GM18526 (cell line): ENCODE data around the gene TALDO1.

Experiments
- POLR2A ChIP-seq: IDR thresholded peaks from 3 replicates; pipeline ENCODE4 v1.6.1; 2011; ENCODE audit not compliant: insufficient read length; ENCODE audit errors: extremely low read depth

The TALDO1 gene

GRCh38 chr11:769887-770641 lies 22.8 kb downstream of the TALDO1 start:
- no peak for TF ChIP-seq POLR2A

- TF ChIP-seq POLR2A: no peak
These were observed 23.7 kb downstream of the TALDO1 start for GRCh38 chr11:770642-771616.

- TF ChIP-seq POLR2A: no peak
These were observed 24.4 kb downstream of the TALDO1 start for GRCh38 chr11:771617-772204.

- no peak for TF ChIP-seq POLR2A
These were observed 25.4 kb downstream of the TALDO1 start for GRCh38 chr11:772429-773390.

GRCh38 chr11:773425-773824 lies 26.2 kb downstream of the TALDO1 start:
- no peak for TF ChIP-seq POLR2A

- TF ChIP-seq POLR2A: no peak
These were observed 26.6 kb downstream of the TALDO1 start for GRCh38 chr11:773830-774229.

GRCh38 chr11:774873-775592 lies 27.8 kb downstream of the TALDO1 start:
- no peak for TF ChIP-seq POLR2A

GRCh38 chr11:776263-776560 lies 28.9 kb downstream of the TALDO1 start:
- no peak for TF ChIP-seq POLR2A

GRCh38 chr11:776561-777287 lies 29.5 kb downstream of the TALDO1 start:
- TF ChIP-seq POLR2A: no peak

GRCh38 chr11:777288-778255 lies 30.3 kb downstream of the TALDO1 start, which contains the start of gene GATD1:
GATD1 (minus strand) TSS chr11:777487; CDS start chr11:777462, 25 bp downstream.
- peak; percentile 98 for TF ChIP-seq POLR2A

GRCh38 chr11:778976-779954 lies 32.0 kb downstream of the TALDO1 start:
- TF ChIP-seq POLR2A: no peak
